ENCODE data around the gene CRADD.
"Not testable (repeated sequence)": the region's sequence is repeated elsewhere in the genome, so short reads cannot be mapped to it uniquely, and the experiment has no call there.

The CRADD gene

DNA sequence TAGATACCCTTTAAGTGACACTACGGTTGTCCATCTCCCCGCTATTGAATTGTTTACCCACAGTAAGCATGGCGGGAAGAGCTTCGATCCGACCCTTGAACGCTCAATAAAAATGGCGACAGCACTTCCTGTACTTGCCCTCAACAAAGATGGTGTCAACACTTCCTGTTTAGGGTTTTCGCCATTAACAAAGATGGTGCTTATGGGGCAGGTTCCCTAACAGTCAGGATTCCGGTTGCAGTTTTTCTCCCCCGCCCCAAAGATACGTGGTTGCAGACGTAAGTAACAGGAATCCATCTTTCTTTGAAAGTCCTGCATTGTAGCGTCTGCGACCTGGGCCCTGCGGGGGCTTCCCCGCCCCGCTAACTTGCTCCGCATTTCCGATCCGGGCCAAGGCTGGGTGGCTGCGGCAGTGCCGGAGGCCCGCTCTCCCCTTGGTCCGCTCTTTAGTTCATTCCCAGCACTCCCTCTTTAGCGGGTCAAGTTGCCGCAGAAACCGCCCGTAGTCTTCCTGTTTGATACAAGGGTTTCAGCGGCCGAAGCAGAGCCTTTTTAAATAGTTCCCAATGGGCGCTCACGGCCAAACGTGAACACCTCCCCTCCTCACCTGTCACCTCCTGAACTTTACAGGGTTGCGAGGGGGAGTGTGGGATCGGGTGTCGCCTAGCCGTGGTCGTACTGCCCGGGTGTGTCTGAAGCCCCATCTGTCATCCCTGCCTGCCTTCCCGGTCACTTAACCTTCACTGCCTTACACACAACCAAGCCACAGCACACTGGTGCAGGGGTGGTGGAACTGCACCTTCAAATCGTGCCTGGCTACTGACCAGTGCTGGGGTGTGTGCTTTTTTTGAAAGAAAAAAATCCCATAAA is at the start of gene CRADD:
TSS of gene CRADD (plus strand) at position 181 of the 870 bp plus-strand sequence.
- DNase-seq: peak; percentile 96

DNA sequence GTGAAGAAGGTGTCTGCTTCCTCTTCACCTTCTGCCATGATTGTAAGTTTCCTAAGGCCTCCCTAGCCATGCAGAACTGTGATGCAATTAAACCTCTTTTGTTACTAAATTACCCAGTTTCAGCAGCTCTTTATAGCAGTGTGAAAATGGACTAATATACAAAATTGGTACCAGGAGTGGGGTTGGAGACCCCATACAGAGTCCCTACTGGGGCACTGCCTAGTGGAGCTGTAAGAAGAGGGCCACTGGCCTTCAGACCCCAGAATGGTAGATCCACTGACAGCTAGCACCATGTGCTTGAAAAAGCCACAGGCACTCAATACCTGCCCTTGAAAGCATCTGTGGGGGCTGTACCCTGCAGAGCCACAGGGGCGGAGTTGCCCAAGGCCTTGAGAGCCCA is 44.8 kb upstream of the CRADD start:
- DNase-seq: no peak

DNA sequence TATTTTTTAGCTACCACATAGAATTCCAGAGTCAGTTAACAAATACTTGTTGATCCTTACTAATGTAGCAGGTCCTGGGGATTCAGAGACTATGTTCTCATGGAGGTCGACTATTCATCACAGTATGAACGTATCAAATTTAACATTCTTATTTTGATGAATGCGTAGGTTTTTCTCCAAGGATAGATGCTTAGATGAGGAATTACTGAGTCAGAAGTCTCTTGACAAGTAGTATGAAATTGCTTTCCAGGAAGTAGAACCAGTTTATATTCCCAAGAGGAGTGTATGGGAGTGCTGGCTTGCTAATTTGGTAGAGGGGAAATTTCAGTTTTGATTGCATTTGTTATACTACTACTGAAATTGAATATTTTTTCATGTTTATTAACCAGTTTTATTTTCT is 42.8 kb upstream of the CRADD start:
- no peak for DNase-seq

DNA sequence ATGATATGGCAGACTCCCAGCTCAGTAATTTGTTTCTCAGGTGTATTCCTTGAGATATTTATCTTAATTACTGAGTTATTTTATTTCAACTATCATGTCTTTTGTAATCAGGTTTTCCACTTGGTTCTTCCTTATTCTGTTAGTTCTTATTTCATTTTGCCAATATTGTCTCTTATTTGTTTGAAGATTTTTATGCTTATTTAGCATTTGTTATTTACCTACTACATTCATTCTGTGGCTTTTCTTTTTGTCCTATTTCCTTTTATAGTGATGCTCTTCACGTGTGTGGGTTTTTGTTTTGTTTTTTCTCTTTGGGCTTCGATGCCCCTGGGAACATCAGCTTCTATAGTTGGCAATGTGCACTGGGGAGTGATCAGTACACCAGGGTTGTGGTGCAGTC is 40.5 kb upstream of the CRADD start:
- DNase-seq: no peak

DNA sequence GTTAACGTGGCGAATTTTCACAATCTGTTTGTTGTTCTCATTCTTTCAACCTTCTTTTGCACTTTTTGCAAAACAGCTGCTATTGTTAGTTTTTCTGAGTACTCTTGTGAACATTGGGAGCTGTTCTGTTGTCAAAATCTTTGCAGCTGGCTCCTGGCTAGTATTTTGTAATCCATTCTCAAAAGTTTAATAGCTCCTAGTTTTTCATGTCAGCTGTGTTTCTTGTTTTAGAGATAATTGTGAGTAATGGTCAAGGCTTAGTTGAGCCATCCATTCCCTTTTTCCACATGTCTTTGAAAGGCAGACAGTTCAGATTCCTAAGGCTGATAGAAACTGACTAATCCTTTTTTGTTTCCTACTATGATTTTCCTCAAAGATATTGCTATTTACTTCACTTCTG is 39.1 kb upstream of the CRADD start:
- no peak for DNase-seq

DNA sequence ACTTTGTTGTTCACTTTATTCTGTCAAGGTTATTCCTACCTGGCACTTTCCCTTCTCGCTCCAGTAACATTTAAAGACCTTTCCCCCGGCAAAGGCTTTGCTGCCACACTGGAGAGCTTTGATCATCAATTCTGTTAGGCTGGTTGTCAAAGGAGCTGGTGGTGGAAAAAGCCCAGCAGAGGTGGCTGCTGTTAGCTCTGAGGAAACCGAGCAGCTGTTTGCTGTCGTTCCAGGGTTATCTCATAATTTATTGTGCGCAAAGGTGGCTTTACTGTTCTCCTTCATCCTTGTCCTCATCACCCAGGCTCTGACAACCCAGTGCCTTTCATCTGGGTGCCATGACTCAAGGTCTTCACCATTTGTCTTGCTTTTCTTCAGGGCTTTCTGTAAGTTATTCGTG is 38.2 kb upstream of the CRADD start:
- no peak for DNase-seq

DNA sequence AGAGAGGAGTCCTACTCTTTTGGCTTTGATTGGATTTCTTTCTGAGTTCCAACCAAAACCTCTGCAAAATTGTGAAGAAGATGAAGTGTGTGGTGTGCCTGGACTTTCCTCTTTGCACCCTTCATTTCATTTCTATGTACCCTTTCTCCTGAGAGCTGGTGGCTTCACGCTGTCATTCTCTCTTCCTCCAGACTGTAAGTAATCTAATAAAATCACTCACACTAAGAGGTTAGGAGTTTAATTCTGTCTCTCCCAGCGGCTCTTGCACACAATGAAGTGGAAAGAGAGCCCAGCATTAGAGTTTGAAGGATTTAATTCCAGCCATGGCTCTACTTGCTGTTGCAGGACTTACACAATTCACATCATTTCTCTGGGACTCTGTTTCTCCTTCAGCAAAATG is 37.8 kb upstream of the CRADD start:
- no peak for DNase-seq

DNA sequence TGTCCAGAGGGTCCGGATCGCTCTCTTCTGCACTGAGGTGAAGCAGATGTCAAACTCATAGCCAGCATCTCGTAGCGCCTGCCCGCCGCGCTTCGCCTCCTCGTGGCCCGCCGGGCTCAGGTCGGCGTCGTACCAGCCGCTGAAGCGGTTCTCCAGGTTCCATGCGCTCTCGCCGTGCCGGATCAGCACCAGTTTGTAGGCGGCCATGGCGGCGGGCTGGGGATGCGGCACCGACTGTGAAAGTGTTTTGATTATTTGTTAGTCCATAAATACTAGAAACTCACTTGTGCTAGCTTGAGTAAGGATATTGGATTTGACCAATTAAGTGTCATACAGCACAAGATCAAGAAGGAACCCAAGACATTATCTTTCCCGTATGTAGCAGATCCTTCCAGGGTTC is 35.8 kb upstream of the CRADD start:
- DNase-seq: not testable (repeated sequence)

DNA sequence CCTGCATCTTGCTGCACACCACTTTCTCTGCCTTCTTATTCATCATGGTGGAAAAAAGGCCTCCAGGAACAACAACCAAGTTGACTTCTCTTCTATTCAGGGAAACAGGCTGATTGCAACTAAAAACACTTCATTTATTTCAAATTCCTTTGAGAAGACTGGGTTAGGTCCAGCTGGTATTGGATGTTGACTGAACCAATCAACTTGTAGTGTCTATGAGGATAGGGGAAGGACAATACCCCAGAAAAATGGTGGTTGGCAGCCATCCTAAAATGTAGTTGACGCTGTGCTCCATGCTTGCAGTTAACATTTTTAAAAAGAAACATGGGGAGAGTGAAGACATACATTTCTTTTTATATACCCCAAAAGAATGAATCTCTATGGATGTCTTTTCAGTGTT is 34.4 kb upstream of the CRADD start:
- no peak for DNase-seq

DNA sequence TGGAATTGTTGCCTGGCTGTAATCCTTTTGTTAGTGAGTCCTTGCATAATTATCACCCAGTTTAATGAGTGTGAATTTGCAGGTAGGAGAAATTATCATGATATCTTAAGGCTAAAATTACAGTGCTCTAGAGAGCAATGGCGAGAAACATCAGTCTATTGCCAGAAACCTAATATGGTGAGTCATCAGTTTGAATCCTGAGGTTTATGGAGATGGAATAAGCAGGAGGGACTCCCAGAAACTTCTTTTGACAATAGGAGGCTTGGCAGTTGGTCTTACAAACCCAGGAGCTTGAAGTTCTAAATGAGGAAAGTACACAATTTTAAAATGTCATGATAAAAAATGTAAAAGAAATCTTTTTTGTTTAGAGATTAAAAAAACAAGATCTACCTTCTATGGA is 31.5 kb upstream of the CRADD start:
- DNase-seq: no peak

DNA sequence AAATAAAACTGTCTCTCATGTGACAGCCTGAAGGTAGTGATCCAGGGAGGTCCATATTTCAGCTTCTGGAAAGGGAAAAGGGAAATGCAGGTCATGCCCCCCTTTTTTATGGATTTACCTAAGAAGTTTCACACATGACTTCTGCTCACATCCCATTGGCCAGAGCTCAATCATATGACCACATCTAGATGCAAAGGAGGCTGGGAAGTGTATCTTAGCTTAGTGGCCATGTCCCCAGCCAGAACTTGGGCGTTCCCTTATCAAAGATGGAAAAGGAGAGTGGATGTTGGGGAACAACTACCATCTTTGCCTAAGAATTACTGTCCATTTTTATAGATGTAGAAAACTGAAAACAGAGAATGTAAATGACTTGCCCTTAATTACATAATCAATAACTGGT is 26.5 kb upstream of the CRADD start:
- no peak for DNase-seq

DNA sequence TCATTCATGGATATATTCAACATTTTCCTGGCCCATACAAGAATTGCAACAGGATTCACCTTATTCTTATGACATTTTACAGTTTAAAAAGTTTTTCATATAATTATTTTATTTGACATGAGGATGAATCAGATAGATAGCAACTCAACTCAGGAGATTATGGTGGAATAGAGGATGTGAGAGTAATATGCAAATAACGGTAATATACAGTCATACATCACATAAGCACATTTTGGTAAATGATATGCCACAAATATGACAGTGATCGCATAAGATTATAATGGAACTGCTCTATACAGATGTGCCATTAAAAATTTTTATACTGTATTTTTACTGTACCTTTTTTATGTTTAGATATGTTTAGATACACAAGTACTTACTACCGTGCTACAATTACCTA is 24.1 kb upstream of the CRADD start:
- DNase-seq: no peak

DNA sequence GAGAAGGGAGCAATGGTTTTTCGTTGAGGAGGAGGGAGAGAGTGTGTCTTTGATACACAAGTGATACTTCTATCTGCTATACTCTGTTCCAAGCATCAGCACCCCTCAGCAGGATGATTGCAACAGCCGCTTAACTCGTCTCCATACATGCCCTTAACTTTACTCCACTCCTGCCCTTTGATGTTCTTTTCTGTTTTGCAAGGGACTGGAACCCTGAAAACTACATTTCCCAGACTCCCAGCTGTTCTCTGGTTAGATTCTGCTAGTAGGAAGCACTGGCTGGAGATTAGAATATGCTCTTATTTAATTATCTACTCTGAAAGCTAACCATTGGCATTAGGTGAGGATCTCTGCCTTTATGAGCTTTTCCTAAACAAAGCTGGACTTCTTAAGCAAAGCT is 23.5 kb upstream of the CRADD start:
- DNase-seq: no peak

DNA sequence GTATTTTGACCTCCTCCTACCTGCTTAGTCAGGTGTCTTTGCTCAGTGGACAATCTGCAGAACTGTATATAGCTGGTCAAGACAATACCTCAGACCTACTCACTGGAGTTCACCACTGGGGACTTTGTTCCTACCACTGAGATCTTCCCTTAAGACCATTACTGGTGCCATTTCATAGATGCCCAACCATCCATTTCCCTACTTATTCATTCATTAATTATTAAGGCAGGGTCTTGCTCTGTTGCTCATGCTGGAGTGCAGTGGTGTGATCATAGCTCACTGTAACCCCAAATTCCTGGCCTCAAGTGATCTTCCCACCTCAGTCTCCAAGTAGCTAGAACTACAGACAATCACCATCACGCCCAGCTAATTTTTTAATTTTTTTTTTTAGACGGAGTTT is 22.8 kb upstream of the CRADD start:
- no peak for DNase-seq

DNA sequence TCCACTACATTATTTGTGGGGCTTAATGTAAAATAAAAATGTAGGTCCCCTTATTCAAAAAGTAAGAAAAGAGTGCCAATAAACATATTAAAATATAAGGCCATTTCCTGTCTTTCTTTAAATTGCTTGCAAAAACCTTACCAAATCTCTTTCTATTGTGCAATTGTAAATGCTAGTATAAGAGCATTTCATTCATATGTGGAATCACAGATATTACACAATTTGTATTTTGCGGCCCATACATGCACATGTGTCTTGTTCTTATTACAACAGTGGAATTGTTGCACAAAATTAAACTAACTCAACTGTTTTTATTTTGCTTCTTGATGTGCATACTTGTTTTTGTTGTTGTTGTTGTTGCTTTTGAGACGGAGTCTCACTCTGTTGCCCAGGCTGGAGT is 20.1 kb upstream of the CRADD start:
- no peak for DNase-seq

DNA sequence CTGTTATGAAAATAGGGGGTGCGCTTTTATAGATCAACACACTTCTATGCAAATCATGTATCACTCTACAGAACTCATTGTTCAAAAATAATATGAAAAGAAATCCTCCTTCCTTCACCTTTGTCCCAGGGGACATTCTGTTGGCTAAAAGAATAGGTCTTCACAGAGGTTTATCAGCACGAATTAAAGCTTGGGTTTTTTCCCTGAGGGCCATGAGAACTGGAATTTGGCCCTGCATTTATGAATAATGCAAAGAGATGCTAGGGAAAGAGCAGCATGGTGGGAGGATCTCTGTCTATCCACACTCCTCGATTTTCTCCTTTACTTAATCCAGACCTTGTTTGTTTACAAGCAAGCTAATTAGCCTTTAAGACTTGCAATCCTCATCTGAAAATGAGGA is 16.2 kb upstream of the CRADD start:
- no peak for DNase-seq

DNA sequence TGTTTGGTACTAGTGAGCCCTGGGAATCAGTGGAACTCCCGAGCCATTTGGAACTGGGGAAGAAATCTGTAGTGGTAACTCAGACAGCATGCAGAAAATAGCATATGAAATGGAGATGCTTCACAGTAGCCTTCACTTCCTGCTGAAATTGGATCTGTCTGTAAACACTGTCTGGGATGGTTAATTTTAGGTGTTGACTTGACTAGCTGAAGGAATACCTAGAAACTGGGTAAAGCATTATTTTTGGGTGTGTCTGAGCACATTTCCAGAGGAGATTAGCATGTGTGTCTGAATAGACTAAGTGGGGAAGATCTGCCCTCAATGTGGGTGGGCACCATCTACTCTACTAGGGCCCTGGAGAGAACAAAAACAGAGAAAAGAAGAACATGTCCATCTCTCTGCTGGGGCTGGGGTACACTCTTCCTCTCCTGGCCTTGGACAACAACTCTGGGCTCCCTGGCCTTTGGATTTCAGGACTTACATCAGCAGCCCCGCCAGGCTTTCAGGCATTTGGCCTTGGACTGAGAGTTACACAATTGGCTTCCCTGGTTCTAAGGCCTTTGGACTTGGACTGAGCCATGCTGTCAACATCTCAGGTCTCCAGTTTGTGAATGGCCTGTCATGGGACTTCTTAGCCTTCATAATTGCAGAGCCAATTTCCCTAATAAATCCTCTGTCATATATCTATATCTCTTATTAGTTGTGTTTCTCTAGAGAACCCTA is 14.0 kb upstream of the CRADD start:
- DNase-seq: no peak

DNA sequence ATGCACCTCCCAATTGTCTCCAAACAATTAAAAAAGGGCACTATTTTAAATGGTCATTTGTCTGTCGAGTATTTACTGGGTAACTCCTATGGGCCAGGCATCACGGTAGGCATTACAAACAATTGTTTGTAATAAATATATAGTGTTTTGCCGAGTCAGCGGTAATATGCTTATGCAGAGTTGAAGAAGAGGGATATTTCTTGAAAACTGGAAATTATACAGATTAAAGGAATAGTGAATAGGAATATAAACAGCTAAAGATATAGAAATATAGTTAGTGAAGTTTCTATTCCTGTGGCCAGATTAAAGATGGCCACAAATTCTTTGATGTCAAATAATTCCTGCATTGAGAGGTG is 13.5 kb upstream of the CRADD start:
- DNase-seq: no peak

DNA sequence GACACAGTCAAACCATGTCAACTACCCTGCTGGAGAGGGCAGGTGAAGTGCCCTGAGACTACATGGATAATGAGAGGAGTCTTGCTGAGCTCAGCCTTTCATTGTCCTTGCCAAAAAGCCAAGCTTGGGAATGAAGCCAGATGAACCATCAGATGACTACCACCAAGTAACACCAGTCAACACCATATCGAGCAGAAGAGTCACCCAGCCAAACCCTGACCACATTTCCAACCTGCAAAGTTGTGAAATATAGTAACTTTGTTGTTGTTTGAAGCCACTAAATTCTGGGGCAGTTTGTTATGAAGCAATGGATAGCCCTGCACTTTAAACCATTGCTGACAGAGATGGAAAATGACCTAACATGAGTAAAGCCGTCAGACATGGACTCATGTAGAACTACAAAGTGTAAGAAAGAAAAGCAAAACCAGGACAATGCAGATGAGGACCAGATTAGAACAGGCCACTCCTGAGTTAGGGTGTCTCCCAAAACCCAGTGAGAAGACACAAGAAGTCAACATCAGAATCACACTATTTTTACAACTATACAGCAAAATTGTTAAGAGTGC is 12.5 kb upstream of the CRADD start:
- no peak for DNase-seq

DNA sequence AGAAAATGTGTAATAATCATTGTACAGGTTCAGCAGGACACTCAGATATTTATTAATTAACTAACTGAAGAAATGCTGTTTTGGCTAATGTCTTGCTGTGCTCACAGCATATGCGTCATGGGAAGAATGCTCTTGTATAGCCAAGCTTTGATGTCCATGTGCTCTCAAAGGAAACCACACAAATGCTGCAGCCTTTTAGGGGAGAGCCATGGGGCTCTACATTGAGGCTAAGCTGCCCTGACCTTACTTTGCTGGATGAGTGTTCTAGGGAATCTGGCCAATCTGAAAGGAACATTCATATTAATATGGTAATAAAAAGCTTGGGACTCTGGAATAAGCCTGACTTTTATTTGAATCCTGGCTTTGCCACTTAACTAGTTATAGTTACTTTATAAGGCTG is 9.5 kb upstream of the CRADD start:
- no peak for DNase-seq

DNA sequence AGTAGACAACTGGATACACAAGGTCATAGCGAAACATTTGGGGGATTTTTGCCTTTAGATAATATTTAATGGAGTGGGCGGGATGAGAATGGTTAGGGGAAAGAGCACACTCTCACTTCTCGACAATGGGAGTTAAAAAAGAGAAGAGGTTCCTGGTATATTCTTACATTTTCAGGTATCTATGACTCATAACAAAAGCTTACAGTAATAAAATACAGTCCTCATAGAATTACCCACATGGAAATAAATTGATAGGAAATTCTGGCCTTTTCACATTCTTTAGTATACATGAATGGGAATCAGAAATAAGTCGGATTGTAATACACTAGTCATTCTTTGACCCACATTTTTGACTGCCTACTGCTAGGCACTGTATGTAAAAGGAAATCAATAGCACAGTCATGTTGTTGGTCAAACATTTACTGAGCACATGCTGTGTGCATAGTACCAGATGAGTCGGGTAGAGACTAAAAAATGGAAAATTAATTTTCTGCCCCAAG is 8.2 kb upstream of the CRADD start:
- DNase-seq: peak; percentile 7

DNA sequence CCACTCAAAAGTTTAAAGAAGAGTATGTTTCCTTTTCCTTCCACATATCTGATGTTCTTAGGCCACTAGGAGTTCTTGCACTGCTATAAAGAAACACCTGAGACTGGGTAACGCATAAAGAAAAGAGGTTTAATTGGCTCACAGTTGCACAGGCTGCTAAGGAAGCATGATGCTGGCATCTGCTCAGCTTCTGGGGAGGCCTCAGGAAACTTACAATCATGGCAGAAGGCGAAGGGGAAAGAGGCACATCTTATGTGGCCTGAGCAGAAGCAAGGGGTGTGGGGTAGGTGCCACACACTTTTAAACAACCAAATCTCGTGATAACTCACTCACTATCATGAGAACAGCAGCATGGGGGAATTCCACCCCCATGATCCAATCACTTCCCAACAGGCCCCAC is 7.7 kb upstream of the CRADD start:
- DNase-seq: no peak

DNA sequence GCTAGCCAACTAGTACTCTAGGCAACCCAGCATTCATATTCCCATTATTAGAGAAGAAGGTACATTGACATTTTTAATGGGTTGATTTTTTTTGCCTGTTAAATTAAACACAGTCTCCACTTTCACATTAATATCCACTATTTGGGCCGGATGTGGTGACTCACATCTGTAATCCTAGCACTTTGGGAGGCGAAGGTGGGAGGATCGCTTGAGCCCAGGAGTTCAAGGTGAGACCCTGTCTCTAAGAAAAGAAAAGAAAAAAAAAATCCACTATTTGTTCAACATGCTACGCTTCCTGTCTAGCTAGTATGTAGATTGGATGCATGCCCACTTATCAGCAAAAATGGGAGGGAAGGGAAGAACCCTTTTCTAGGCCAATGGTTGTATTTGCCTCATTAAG is 7.1 kb upstream of the CRADD start:
- DNase-seq: no peak

DNA sequence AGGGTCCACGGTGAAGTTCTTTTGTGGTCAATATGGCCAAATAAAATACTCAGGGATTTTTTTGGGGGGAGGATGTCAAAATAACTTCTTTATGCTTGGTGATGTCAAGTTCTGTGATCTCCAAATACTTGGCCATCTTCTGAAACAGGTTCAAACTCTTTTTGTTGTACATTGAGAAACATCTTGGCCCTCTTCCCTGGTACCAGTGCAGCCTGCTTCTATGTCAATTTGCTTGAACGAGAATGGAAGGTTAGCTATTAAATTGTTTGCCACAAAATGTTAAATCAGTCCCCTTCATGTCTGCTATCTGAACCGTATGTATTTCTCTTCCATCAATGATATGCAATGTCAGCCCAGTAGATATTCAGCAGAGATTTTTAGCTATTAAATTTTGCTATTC is 6.1 kb upstream of the CRADD start:
- no peak for DNase-seq

Measured in activated CD4-positive, alpha-beta T cell treated with anti-CD3 and anti-CD28 coated beads, Interleukin-10, Interleukin-2, amounts not matched to agents 100 ng/mL and 50 ng/mL, durations not matched to agents 16 hours and 8 hours (primary cell).